SK-N-DZ (cell line): ENCODE measurements around the gene TRPM4.
"Not testable (repeated sequence)": the region's sequence is repeated elsewhere in the genome, so short reads cannot be mapped to it uniquely, and the experiment has no call there.

Experiments used
- DNase-seq: peaks from one replicate; pipeline ENCODE4 v3.0.0-alpha.2; 2015; ENCODE audit warnings: low spot score

Gene TRPM4

DNA sequence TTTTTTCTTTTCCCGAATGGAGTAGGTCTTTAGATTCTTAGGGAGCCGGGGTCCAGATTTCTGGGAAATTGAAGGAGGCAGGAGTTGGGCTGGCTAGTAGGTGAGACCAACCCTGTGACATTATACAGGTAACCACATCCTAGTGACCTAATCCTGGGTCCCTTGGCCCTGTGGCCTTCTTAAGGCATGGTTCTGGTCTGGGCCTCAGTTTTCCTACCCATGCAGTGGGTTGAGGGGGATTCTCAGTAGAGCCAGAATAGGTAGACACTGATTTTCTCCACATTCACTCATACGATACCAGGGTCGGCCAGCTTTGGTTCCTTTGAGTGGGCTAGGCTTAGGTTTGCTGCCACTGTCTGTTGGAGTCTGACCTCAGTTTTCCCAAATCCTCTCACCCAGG lies 31.0 kb upstream of the TRPM4 start:
- no peak for DNase-seq

DNA sequence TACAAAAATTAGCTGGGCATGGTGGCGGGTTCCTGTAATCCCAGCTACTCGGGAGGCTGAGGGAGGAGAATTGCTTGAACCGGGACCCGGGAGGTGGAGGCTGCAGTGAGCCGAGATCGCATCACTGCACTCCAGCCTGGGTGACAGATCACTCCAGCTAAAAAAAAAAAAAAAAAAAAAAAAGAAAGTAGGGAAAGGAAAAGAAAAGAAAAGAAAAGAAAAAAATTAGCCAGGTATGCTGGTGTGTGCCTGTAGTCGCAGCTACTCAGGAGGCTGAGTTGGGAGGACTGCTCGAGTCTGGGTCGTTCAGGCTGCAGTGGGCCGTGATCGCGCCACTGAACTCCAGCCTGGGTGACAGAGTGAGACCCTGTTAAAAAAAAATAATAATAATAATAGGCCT lies 30.4 kb upstream of the TRPM4 start:
- not testable (repeated sequence) for DNase-seq

DNA sequence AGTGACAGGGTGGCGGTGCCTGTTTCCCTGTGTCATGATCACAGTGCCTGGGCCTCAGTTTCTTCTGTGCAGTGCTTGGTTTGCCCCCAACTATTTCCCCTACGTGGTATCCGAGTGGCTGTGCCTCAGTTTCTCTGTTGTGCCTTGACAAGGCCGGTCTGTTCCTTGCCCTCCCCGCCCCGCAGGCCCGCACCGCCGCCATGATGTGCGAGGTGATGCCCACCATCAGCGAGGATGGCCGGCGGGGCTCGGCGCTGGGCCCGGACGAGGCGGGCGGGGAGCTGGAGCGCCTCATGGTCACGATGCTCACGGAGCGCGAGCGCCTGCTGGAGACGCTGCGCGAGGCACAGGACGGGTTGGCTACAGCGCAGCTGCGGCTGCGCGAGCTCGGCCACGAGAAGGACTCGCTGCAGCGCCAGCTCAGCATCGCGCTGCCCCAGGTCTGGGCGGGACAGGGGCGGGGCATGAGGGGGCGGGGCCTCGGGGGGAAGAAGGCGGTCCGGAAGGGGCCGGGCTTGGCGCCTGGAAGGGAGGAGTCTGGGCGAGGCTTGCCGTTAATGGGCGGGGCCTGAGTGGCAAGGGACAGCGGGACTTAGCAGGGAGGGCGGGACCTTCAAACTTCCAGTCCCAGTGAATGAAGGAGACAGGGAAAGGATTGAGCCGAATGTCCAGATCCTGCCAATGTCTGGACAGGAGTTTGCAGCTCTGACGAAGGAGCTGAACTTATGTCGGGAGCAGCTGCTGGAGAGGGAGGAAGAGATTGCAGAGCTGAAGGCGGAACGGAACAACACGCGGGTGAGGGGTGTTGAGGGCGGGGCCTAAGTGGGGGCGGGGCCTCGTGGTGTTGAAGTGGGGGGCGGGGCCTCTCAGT lies 29.7 kb upstream of the TRPM4 start:
- peak; percentile 91 for DNase-seq

DNA sequence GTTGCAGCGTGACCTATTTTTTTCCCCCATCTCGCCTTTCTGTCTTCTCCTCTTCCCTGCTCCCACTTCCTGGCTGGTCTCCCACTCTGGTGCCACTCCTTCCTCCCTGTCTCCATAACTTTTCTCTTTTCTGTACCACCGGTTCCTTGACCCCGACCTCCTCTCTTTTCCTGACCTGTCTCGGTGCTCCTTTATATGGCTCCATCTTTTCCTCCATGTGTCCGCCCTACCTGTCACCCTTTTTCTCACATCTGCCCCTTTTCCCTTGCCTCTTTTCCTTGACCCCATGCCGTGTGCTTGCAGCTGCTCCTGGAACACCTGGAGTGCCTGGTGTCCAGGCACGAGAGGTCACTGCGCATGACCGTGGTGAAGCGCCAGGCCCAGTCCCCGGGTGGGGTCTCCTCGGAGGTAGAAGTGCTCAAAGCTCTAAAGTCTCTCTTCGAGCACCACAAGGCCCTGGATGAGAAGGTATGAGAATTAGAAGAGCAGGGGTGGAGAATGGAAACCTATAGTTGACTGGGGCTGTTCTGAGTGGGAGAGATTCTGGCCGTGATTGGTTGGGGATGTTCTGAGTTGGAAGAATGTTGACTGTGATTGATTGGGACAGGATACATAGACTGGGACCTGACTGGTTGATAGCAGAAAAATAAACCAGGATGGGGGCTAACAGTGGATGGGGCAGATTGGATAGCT lies 28.9 kb upstream of the TRPM4 start:
- DNase-seq: no peak

DNA sequence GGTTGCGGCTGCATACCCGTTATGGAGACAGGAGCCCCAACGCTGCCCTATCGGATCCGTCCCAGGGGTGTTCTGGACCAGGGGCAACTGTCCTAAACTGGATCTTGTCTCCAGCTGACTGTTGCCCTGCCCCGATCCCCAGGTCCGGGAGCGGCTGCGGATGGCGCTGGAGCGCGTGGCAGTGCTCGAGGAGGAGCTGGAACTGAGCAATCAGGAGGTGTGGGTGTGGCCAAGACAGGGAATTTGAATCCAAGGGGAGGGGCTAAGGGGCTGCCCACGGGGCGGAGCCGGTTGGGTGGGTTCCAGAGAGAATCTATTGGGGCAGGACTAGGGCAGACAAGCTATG lies 28.4 kb upstream of the TRPM4 start:
- DNase-seq: no peak

DNA sequence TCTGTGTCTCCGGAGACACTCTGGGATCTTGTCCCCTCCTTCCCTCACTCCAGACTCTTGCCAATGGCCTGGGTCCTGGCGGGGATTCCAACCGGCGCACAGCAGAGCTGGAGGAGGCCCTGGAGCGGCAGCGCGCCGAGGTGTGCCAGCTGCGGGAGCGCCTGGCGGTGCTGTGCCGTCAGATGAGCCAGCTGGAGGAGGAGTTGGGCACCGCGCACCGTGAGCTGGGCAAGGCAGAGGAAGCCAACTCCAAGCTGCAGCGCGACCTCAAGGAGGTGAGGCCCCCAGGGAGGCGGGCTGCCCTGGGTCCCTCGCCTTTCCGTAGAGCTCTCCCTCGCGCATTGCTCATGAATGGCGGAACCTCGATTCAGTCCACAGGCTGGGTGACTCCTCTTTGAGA lies 27.3 kb upstream of the TRPM4 start:
- no peak for DNase-seq

DNA sequence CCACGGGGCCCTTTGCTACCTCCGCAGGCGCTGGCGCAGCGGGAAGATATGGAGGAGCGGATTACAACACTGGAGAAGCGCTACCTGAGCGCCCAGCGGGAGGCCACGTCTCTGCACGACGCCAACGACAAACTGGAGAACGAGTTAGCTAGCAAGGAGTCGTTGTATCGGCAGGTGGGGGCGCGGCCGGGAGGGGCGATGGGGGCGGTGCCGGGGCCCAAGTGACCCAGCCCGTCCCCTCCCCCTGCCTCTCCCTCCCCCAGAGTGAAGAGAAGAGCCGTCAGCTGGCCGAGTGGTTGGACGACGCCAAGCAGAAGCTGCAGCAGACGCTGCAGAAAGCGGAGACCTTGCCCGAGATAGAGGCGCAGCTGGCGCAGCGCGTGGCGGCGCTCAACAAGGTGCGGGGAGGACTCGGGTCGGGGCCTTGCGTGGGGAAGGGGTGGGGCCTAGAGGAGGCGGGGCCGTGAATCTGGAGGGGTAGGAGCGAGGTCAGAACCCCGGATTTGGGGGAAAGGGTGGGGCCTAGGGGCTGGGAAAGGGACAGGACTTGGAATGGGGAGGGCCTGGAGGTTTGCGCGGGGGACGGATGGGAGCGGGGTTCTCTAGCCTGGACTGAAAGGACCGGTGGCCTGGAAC lies 24.5 kb upstream of the TRPM4 start:
- DNase-seq: no peak

DNA sequence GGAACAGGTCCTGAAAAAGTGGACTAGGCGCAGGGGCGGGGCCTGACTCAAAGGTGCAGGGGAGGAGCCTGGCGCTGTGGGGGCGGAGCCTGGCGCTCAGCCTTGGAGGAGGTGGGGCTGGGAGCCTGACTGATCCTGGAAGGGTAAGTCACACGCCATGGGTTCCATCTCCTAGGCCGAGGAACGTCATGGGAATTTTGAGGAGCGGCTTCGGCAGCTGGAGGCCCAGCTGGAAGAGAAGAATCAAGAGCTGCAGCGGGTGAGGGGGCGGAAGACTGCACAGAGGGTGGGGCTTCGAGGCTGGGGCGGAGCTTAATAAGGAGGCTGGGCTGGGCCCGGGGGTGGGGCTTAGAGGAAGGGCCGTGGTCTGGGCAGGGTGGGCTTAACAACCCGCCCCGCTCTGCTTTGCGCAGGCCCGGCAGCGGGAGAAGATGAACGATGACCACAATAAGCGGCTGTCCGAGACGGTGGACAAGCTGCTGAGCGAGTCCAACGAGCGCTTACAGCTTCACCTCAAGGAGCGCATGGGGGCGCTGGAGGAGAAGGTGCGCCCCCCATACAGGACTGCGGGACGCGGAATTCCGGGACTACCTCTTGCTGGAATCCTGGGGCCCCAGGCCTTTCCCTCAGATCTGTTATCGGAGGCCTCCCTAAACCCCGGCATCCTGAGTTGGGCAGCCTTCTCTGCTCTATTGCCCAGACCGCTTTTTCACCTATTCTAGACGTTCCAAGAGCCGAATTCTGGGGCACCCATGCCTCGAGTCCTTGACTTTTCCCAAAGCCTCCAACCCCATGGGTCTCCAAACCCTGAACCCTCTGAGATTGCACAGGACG lies 23.8 kb upstream of the TRPM4 start:
- DNase-seq: no peak

DNA sequence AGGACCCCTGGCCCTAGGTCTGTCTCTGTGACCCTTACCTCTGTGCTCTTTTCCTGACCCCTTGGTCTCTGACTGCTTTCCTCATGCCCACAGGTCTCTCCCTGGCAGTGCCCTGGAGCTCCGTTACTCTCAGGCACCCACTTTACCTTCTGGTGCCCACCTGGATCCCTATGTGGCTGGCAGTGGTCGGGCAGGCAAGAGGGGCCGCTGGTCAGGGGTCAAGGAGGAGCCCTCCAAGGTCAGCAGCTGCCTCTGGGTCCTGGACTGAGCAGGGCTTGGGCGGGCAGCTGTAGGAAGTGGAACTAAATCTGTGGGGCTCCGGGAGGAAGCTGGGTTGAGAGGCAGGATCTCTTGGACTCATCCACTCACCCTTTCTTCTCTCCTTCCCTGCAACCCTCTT lies 21.9 kb upstream of the TRPM4 start:
- no peak for DNase-seq

DNA sequence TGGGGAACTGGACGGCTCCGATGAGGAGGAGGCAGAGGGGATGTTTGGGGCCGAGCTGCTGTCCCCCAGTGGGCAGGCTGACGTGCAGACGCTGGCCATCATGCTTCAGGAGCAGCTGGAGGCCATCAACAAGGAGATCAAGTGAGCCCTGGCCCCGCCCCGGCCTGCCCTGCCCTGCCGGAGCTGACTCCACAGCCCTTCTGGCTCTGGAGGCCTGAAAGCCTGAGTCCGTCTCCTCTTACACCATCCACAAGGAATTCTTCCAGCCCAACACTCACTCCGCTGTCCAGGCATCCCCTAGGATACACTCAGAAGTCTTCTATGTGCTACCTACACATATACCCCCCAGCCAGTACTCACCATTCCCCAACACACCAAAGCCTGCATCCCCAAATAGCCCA lies 20.8 kb upstream of the TRPM4 start:
- DNase-seq: no peak

DNA sequence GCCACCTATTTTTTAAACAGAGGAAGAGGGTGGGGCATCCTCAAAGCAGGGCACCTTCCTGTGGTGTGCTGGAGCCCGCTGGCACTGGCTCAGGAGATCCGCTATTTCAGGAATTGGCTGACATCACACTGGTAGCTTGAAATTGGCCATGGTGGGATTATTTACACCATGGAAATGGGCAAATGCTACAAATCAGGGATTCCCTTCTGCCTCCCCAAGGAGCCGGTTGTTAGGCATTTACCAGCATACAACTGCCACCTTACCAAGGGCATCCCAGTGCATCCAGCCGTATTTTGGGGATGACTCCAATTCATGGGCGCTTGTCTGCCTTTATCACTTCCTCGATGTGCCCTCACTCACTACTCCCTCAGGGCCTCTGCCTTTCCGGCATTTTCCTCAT lies 16.6 kb upstream of the TRPM4 start:
- no peak for DNase-seq

DNA sequence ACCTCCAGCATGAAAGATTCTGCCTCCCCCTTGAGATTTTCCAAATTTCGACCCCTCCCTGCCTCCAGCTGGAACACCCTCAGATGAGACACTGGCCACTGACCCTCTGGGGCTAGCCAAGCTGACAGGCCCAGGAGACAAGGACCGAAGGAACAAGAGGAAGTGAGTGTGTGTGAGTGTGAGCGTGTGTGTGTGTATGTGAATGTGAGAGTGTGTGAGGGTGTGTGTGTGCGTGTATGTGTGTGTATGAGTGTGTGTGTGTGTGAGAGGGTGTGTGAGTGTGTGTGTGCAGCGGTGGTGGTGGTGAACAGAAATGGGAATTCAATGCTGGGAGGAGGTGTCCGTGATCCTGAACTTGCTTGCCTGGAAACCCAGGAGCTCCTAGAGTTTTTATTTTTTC lies 16.2 kb upstream of the TRPM4 start:
- no peak for DNase-seq

DNA sequence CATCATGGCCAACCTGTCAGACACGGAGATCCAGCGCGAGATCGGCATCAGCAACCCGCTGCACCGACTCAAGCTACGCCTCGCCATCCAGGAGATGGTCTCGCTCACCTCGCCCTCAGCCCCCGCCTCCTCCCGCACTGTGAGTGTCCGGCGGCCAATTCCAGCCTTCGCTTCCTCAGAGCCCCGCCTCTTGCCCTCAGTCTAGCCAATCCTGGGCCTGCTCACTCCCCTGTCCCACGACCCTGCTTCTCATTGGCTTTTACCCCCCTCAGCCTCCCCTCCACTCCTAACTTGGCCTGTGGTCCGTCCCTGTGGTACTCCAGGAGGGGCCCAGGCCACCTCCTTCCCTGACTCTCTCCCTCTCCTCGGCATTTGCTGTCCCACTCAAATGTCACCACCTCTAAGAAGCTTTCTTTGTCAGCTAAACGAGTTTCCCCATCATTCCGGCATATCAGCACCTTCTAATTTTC lies 14.7 kb upstream of the TRPM4 start:
- peak; percentile 91 for DNase-seq

DNA sequence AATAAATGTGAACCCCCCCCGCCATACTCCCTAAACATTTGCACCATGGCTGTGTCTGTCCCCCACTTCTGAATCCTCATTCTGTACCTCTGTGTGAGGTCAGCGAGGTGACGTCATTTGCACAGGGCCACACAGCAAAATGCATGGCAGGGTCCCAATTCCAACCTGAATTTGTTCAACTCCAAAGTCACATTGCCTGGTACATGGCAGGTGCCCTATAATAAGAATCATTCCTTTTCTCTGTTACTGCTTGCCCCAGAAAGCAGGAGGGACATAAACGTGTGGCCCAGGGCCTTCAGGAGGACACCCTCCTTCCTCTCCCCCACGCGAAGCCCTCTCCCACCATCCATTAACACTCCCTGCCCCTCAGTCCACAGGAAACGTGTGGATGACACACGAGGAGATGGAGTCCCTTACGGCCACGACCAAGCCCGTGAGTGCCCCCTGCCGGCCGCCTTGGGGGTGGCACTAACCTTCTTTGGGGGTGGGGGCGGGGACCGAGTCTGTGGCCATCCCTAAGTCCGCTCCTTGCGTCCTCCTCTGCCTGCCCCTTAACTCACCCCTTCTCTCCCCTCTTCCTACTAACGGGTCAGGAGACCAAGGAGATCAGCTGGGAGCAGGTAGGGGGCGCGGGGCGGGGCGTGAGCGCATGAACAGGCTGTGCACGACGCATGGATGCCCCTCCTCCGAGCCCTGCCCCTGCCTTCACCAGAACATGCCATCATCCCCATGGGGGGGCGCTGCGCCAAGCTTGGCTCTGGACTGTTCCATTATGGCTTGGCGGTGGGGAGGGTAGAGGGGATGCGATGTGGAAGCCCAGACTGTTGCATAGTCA lies 11.8 kb upstream of the TRPM4 start:
- no peak for DNase-seq

DNA sequence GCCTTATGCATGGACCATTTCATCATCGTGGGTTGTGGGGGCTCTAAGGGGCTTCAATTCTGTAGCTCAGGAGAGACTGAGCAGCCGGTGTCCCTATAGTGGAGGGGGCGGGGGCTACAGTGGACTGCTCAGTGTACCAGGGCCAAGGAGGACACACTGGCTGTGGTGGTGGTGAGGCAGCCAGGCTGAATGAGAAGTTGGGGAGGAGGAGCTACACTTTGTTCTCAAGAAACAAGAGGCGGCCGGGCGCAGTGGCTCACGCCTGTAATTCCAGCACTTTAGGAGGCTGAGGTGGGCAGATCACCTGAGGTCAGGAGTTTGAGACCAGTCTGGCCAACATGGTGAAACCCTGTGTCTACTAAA lies 11.2 kb upstream of the TRPM4 start:
- DNase-seq: not testable (repeated sequence)

DNA sequence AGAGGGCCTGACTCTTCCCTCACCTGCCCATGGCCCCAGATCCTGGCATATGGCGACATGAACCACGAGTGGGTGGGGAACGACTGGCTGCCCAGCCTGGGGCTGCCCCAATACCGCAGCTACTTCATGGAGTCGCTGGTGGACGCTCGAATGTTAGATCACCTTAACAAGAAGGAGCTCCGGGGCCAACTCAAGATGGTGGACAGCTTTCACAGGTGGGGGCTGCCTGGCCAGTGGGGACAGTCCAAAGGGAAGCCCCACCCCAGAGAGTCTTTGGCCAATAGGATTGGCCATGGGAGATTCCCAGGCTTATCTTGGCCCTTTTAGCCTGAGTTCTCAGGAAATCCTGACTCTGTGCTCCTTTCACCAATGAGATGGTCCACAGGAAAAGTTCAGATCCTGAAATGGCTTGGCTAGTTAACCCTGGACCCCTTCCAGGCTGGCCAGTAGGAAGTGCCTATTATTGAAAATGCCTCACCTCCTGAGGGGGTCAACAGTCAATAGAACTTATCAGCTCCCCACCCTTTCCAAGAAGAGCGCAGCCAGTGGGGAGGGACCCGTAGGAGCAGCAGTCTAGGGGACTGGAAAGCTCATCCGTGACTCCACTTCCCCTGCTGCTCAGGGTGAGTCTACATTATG lies 9.4 kb upstream of the TRPM4 start:
- no peak for DNase-seq

DNA sequence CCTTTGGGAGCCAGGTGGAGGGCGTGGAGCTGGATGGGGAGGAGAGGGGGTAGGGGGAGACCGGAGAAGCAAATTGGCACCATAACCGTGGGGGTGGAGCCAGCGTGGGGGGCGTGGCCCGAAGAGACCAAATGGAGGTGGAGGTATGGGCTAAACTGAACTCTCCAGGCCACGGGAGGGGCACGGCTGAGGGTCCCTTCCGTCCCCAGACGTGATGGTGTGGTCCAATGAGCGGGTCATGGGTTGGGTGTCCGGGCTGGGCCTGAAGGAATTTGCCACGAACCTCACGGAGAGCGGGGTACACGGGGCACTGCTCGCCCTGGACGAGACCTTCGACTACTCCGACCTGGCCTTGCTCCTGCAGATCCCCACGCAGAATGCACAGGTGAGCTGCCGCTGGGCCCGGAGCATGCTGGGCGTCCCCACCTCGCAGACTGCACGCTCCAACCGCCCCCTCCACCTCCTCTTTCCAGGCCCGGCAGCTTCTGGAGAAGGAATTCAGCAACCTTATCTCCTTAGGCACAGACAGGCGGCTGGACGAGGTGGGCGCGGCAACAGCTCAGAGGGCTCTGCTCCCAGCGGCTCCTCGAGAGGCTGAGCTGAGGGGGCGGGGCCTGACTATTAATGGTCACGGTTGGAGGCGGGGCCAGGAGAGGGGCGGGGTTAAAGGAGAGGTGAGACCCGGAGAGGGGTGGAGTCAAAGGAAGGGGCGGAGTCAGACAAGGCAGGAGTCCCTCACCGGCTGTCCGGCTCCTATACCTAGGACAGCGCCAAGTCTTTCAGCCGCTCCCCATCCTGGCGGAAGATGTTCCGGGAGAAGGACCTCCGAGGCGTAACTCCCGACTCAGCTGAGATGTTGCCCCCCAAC lies 8.6 kb upstream of the TRPM4 start:
- DNase-seq: peak; percentile 85

DNA sequence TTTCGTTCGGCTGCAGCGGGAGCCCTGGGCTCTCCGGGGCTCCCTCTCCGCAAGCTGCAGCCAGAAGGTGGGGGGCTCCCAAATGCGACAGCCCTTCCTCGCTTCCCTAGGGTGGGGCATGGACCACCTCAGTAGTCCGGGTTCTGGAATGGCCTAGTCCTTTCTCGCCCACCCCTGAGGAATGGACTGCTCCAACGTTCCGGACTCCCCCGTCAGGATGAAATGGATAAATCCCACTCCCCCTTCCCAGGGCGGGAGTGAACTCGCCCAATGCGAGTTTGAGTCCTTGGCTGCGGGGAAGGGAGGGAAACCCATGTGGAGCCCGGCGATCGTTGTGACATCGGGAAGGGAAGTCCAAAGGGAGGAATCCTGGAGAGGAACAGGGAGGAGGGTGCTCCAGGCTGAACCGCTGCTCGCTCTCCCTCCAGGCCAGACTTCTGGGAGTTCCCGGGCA lies 7.9 kb upstream of the TRPM4 start:
- peak; percentile 79 for DNase-seq
